Hepatocyte (in vitro differentiated cells): Measurements from ENCODE around the gene TRRAP.

Source experiments
- CTCF ChIP-seq: fragments of 200-600 bp; sonication (generic); IDR thresholded peaks from 2 replicates; pipeline ENCODE4 v1.5.1; 2016; ENCODE audit warnings: antibody characterized with exemption, mild to moderate bottlenecking; ENCODE audit not compliant: poor library complexity
- EZH2 ChIP-seq: fragments of 200-600 bp; sonication (generic); IDR thresholded peaks from 2 replicates; pipeline ENCODE4 v1.6.1; 2016; ENCODE audit warnings: antibody characterized with exemption, mild to moderate bottlenecking, borderline replicate concordance
- EZH2phosphoT487 ChIP-seq: fragments of 200-600 bp; sonication (generic); IDR thresholded peaks from one replicate; pipeline ENCODE4 v1.6.1; 2018; ENCODE audit warnings: antibody characterized with exemption, mild to moderate bottlenecking, low read depth, moderate library complexity; ENCODE audit not compliant: unreplicated experiment, severe bottlenecking

GRCh38 chr7:98970805-98971204 lies 92.5 kb downstream of the TRRAP start:
- no peak for TF ChIP-seq EZH2
- TF ChIP-seq CTCF, result no peak
- TF ChIP-seq EZH2phosphoT487, result no peak
